Urinary bladder (tissue), 4 donors: ENCODE measurements around the gene ERC2. TPM values are rescaled to one million over a fixed set of nuclear protein-coding genes. Genes with fewer than 3 reads are reported as not detected.

ENCODE experiments used
- DNase-seq: peaks from one replicate; pipeline ENCODE4 v3.0.0-alpha.2; 2015; ENCODE audit errors: extremely low spot score
- H3K27ac ChIP-seq: one replicate; pipeline ENCODE4 v1.5.1; 2013; ENCODE audit warnings: low read depth, mild to moderate bottlenecking, moderate library complexity
- H3K36me3 ChIP-seq: one replicate; pipeline ENCODE4 v1.6.1; 2013; ENCODE audit warnings: mild to moderate bottlenecking, moderate library complexity; ENCODE audit not compliant: insufficient read depth
- H3K4me1 ChIP-seq: one replicate; pipeline ENCODE4 v1.6.1; 2013; ENCODE audit warnings: mild to moderate bottlenecking, moderate library complexity; ENCODE audit not compliant: insufficient read depth
- H3K4me3 ChIP-seq: one replicate; pipeline ENCODE4 v1.5.1; 2013; ENCODE audit warnings: low read depth, low read length
- WGBS: extraction: QIAGEN DNeasy Blood & Tissue Kit; methylation state at CpG from one replicate; pipeline ENCODE4 v1.1.7; 2013; 5-methylcytosine and 5-hydroxymethylcytosine counted together
- polyA plus RNA-seq: library from polyadenylated mRNA; stranded (reverse); fragments of 200-250 nt; gene quantifications from one replicate; pipeline ENCODE4 v1.2.3, GENCODE V29; 2013
- total RNA-seq: library from RNA; depleted of rRNA; stranded (reverse); fragments of >200 nt; gene quantifications from one replicate; pipeline ENCODE4 v1.2.3, GENCODE V29; 2014
- donor health status: healthy with polysubstance abuse.
- donor health status: healthy.

The ERC2 gene
- total and polyA plus RNA-seq, 2 donors: 0.49 to 3.0 TPM

GRCh38 chr3:55698831-55699230, 769.4 kb downstream of the ERC2 start:
- no peak overlapping the region for H3K4me3 ChIP-seq
- DNase-seq: no peak
- H3K4me1 ChIP-seq: no peaks in the 10 kb centered on the region
- no peaks in the 10 kb centered on the region for H3K36me3 ChIP-seq
- WGBS: 72% methylated on average over 6 of the region's 6 CpGs
- no peak overlapping the region for H3K27ac ChIP-seq

- Histone ChIP-seq H3K27ac (no peak overlapping the region), H3K4me1 (no peaks in the 10 kb centered on the region), H3K36me3 (no peaks in the 10 kb centered on the region), H3K4me3 (no peak overlapping the region)
- DNase-seq: no peak
- WGBS: 92% methylated on average over 4 of the region's 4 CpGs
These were observed 770.9 kb downstream of the ERC2 start for GRCh38 chr3:55697177-55697865.

DNA sequence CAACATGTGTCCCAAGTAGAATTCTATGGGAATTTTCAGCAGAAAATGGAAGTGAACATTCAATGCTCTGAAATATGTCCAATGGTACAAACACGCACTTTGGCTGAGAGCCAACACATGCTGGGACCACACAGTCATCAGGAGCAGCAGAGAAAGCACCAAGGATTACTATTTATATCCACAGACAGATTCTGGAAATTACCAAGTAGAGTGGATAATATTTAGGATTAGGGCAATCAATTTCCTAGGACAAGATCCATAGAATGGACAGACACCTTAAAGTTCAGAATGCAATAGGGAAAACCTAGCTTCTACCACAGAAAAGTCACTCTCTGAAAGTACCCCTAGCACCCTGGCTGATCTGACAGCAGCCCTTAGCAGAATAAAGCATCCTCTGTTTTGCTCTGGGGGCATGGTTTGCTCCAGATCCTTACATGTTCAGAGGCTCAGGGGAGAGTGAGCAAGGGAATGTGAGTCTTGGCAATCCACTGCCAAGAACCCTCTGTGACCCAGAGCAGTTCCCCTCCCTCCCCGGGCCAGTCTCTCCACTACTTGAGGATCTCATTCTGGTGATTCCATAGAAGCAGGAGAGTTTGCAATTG, 775.2 kb downstream of the ERC2 start:
- Histone ChIP-seq H3K36me3 (no peaks in the 10 kb centered on the region), H3K27ac (no peak overlapping the region), H3K4me3 (no peak overlapping the region), H3K4me1 (no peaks in the 10 kb centered on the region)
- WGBS: 39% methylated on average over 2 of the region's 2 CpGs
- no peak for DNase-seq

- Histone ChIP-seq H3K27ac (no peak overlapping the region), H3K36me3 (no peaks in the 10 kb centered on the region), H3K4me1 (no peaks in the 10 kb centered on the region), H3K4me3 (no peak overlapping the region)
- 82% methylated on average over 1 of the region's 1 CpG for WGBS
- DNase-seq: no peak
These were observed 775.8 kb downstream of the ERC2 start for GRCh38 chr3:55692295-55692956.

GRCh38 chr3:55691141-55691540, 777.1 kb downstream of the ERC2 start:
- WGBS: 83% methylated on average over 4 of the region's 4 CpGs
- H3K4me3 ChIP-seq: no peak overlapping the region
- H3K27ac ChIP-seq: no peak overlapping the region
- no peaks in the 10 kb centered on the region for H3K36me3 ChIP-seq
- H3K4me1 ChIP-seq: no peaks in the 10 kb centered on the region
- DNase-seq: no peak

DNA sequence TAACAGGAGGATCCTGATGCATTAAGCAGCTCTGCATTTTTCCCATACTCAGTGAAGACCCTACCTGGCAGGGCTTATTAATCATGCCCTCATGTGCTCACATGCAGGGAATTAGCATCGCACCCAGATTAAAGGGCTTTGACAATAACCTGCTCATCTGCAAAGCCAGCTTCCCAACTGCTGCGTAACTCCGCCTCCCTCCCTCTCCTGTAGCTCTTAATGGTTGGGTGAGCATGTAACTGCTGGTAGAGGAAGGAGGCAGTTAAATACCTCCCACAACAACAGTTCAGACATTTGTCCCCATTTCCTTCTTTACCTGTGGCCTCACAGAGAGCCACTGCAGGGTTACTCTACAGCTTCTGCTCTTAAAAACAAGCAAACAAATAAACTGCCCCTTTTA, 777.5 kb downstream of the ERC2 start:
- WGBS: 73% methylated on average over 3 of the region's 3 CpGs
- H3K36me3 ChIP-seq: no peaks in the 10 kb centered on the region
- no peak overlapping the region for H3K4me3 ChIP-seq
- no peak for DNase-seq
- H3K27ac ChIP-seq: no peak overlapping the region
- H3K4me1 ChIP-seq: no peaks in the 10 kb centered on the region

DNA sequence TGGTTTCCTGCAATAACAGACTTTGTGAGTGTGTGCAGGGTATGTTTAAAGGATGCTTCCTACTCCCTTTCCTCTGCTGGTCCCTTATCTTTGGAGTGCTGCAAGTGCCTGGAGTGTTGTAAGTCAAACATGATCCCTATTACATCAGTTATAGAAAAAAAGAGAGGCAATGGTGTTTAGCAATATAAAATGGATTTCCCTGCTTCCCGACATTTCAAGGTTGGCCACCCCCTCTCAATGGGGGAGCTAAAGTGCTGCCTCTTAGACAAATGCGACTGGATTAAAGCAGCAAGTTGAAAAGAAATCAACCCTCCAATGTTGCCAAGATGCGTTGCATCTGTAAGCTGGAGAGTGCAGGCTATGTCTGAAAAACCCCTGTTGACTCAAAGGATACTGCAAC, 778.1 kb downstream of the ERC2 start:
- no peak for DNase-seq
- 48% methylated on average over 3 of the region's 3 CpGs for WGBS
- H3K27ac ChIP-seq: no peak overlapping the region
- no peaks in the 10 kb centered on the region for H3K36me3 ChIP-seq
- no peaks in the 10 kb centered on the region for H3K4me1 ChIP-seq
- no peak overlapping the region for H3K4me3 ChIP-seq

DNA sequence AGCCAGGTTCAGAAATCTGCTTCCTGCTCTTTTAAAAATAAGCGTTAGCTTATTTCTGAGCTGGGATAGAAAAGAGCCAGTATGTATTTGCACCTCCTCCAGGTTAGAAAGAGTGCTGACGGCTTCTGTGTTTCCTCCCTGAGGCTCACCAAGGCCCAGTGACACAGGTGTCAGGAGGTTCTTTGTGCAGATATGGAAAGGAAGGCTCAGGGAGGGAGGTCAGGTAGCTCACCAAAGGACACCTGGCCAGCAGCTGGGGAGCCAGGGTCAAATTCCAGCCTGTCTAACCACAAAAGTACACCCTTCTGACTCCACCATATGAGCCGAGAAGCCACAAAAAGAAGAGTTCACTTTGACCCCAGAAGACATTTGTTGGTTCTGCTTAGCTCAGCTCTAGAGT, 780.1 kb downstream of the ERC2 start:
- no peaks in the 10 kb centered on the region for H3K36me3 ChIP-seq
- H3K27ac ChIP-seq: no peak overlapping the region
- no peak for DNase-seq
- no peaks in the 10 kb centered on the region for H3K4me1 ChIP-seq
- 94% methylated on average over 3 of the region's 3 CpGs for WGBS
- H3K4me3 ChIP-seq: no peak overlapping the region

GRCh38 chr3:55687526-55687925, 780.7 kb downstream of the ERC2 start:
- Histone ChIP-seq H3K4me1 (no peaks in the 10 kb centered on the region), H3K27ac (no peak overlapping the region), H3K4me3 (no peak overlapping the region), H3K36me3 (no peaks in the 10 kb centered on the region)
- DNase-seq: no peak
- WGBS: 69% methylated on average over 5 of the region's 5 CpGs

DNA sequence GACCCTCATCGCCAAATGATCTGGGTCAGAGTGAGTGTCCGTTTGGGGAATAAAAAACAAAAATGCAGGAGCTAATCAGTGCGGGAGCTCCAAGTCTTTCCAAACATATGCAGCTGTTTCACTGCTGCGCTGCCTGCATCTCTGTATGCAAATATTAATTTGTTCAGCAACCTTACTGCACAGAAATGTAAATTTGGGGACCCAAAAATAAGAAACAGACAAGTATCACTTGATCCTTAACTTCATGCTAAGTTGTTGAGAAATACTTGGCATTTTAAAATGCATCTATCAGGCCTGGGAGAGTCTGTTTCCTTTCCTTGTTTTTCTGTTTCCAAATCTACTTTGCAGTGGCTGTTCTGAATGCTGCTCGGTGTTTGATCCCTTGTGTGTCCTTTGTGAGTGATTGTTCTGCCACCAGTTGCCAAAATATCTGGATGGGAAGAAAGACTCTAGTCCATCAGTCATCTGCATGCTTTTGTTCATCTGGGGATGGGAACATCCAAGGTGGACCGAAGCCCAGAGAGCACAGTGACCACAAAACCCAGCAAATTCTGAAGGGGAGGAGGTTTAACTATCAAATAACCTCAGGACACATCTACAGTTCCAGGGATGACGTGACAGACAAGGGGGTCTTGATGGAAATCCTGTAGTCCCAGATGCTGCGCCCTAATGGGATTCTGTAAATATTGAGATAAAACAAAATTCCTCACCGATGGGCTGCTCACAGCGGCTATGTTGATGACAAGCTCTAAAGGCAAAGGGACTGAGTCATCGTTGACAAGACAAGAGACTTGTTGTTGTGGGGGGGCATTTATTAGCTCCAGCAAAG, 781.6 kb downstream of the ERC2 start:
- no peaks in the 10 kb centered on the region for H3K36me3 ChIP-seq
- no peaks in the 10 kb centered on the region for H3K4me1 ChIP-seq
- H3K27ac ChIP-seq: no peak overlapping the region
- no peak overlapping the region for H3K4me3 ChIP-seq
- WGBS: 68% methylated on average over 11 of the region's 11 CpGs
- no peak for DNase-seq

DNA sequence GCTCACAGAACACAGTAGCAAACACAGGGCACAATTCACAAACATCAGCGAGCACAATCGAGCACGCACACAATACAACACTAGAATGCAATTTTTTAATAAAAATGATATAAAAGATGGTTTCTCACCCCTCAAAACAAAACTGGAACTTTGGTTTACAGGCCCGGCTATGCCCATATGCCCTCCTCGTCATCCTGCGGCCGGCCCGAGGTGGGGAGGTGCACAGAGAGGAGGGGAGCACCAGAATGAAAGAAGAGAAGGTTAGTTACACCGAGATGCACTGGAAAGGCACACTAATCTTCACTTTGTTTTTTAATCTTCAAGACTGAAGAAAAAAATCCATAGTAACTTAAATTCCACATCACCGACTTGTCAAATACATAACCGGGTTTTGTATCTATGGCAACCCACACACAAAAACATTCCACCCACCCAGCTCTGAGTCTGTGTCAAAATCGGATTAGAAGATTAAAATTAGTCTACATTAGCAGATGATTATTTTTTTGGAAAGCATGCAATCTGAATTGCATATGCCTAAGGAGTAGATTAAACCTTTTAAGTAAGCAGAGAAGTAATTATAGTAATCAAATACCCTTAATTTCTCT, 784.5 kb downstream of the ERC2 start:
- Histone ChIP-seq H3K36me3 (no peaks in the 10 kb centered on the region), H3K4me1 (no peaks in the 10 kb centered on the region), H3K27ac (no peak overlapping the region), H3K4me3 (no peak overlapping the region)
- no peak for DNase-seq
- 80% methylated on average over 12 of the region's 12 CpGs for WGBS

GRCh38 chr3:55682461-55682860, 785.8 kb downstream of the ERC2 start:
- H3K4me1 ChIP-seq: no peaks in the 10 kb centered on the region
- DNase-seq: no peak
- no peak overlapping the region for H3K27ac ChIP-seq
- 92% methylated on average over 3 of the region's 3 CpGs for WGBS
- no peak overlapping the region for H3K4me3 ChIP-seq
- no peaks in the 10 kb centered on the region for H3K36me3 ChIP-seq

- Histone ChIP-seq H3K4me3 (no peak overlapping the region), H3K36me3 (no peaks in the 10 kb centered on the region), H3K27ac (no peak overlapping the region), H3K4me1 (no peaks in the 10 kb centered on the region)
- DNase-seq: no peak
- WGBS: 67% methylated on average over 5 of the region's 5 CpGs
These were observed 789.6 kb downstream of the ERC2 start for GRCh38 chr3:55678546-55679216.
